Breast epithelium (tissue), 3 donors: Measurements from ENCODE around the gene CHST7.

Source experiments
- POLR2A ChIP-seq: fragments of 450-650 bp; IDR thresholded peaks from one replicate; pipeline ENCODE4 v1.6.1; 2016; ENCODE audit warnings: antibody characterized with exemption, mild to moderate bottlenecking, moderate library complexity
- POLR2AphosphoS5 ChIP-seq, 3 donors: sonication (generic); formaldehyde crosslinking; IDR thresholded peaks; one replicate each; pipeline ENCODE4 v1.6.1; 2017; ENCODE audit warnings: antibody characterized with exemption in 3 of 3
- TF ChIP-seq, protein P1 (sequence below), 3 donors: fragments of 450-650 bp; IDR thresholded peaks; one replicate each; pipeline ENCODE4 v1.5.1; 2016 to 2017; ENCODE audit warnings: antibody characterized with exemption in 3 of 3, mild to moderate bottlenecking in 3 of 3, moderate library complexity in 3 of 3

- TF ChIP-seq, protein P1, sequence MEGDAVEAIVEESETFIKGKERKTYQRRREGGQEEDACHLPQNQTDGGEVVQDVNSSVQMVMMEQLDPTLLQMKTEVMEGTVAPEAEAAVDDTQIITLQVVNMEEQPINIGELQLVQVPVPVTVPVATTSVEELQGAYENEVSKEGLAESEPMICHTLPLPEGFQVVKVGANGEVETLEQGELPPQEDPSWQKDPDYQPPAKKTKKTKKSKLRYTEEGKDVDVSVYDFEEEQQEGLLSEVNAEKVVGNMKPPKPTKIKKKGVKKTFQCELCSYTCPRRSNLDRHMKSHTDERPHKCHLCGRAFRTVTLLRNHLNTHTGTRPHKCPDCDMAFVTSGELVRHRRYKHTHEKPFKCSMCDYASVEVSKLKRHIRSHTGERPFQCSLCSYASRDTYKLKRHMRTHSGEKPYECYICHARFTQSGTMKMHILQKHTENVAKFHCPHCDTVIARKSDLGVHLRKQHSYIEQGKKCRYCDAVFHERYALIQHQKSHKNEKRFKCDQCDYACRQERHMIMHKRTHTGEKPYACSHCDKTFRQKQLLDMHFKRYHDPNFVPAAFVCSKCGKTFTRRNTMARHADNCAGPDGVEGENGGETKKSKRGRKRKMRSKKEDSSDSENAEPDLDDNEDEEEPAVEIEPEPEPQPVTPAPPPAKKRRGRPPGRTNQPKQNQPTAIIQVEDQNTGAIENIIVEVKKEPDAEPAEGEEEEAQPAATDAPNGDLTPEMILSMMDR (IDR thresholded peaks at IDR 0.05) = no peak
- TF ChIP-seq POLR2AphosphoS5 (IDR thresholded peaks at IDR 0.05) (no peak), POLR2A (no peak)
Observed at GRCh38 chrX:46547857-46548256, 25.7 kb upstream of the CHST7 start.
